Liver (tissue), 3 donors: ENCODE measurements around the gene CACNA2D1.

Experiments used
- EGR1 ChIP-seq, 2 donors: IDR thresholded peaks; 2 replicates each; pipeline ENCODE4 v1.6.1; 2016 to 2018; ENCODE audit warnings: antibody characterized with exemption in 2 of 2, low read depth in 2 of 2
- GABPA ChIP-seq, 2 donors: IDR thresholded peaks in 1 of 2; conservative IDR thresholded peaks in 1 of 2; 2 replicates each; pipeline ENCODE4 v1.6.1; 2016; ENCODE audit warnings: antibody characterized with exemption in 2 of 2, mild to moderate bottlenecking in 1 of 2, moderate library complexity in 1 of 2
- HNF4G ChIP-seq: IDR thresholded peaks from 2 replicates; pipeline ENCODE4 v1.6.1; 2016; ENCODE audit warnings: antibody characterized with exemption
- RAD21 ChIP-seq, 2 donors: IDR thresholded peaks; 2 replicates each; pipeline ENCODE4 v1.6.1; 2016; ENCODE audit warnings: antibody characterized with exemption in 2 of 2, mild to moderate bottlenecking in 2 of 2
- RXRA ChIP-seq, 2 donors: IDR thresholded peaks; 2 replicates each; pipeline ENCODE4 v1.6.1; 2017 to 2018; ENCODE audit warnings: antibody characterized with exemption in 2 of 2, mild to moderate bottlenecking in 1 of 2
- SP1 ChIP-seq: IDR thresholded peaks from 2 replicates; pipeline ENCODE4 v1.6.1; 2018; ENCODE audit warnings: antibody characterized with exemption, mild to moderate bottlenecking
- TAF1 ChIP-seq: conservative IDR thresholded peaks from 2 replicates; pipeline ENCODE4 v1.6.1; 2016; ENCODE audit warnings: antibody characterized with exemption, mild to moderate bottlenecking
- YY1 ChIP-seq: IDR thresholded peaks from 2 replicates; pipeline ENCODE4 v1.6.1; 2016; ENCODE audit warnings: antibody characterized with exemption, mild to moderate bottlenecking
- TF ChIP-seq, protein P1 (sequence below): fragments of 150-350 bp; IDR thresholded peaks from 2 replicates; pipeline ENCODE4 v1.5.1; 2017; ENCODE audit warnings: improper control_type of control experiment, low read depth, low read length; ENCODE audit not compliant: missing input control
- TF ChIP-seq, protein P2 (sequence below): IDR thresholded peaks from 2 replicates; pipeline ENCODE4 v1.6.1; 2016; ENCODE audit warnings: antibody characterized with exemption, mild to moderate bottlenecking
- donor health status: healthy.
- donor health status: healthy.

DNA sequence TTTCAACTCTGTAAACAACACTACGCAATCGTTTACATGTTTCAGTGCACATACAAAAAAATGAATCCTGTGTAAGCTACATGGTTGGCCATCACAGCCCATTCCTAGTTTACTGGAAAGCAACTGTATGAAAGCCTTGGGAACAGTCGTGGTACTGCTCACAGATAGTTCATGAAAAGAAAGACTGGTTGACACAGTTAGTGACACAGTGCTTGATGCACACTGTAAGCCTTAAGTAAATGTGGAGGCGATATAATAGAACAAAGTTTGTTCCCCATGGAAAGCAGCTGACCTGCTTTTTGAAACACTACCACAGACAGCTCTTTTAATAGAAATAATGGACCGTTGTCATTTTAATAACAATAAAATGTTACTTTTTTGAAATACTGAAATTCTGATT, 5.1 kb downstream of the CACNA2D1 start:
- TF ChIP-seq, protein P1, sequence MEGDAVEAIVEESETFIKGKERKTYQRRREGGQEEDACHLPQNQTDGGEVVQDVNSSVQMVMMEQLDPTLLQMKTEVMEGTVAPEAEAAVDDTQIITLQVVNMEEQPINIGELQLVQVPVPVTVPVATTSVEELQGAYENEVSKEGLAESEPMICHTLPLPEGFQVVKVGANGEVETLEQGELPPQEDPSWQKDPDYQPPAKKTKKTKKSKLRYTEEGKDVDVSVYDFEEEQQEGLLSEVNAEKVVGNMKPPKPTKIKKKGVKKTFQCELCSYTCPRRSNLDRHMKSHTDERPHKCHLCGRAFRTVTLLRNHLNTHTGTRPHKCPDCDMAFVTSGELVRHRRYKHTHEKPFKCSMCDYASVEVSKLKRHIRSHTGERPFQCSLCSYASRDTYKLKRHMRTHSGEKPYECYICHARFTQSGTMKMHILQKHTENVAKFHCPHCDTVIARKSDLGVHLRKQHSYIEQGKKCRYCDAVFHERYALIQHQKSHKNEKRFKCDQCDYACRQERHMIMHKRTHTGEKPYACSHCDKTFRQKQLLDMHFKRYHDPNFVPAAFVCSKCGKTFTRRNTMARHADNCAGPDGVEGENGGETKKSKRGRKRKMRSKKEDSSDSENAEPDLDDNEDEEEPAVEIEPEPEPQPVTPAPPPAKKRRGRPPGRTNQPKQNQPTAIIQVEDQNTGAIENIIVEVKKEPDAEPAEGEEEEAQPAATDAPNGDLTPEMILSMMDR, result no peak
- no peak for TF ChIP-seq EGR1 (IDR thresholded peaks at IDR 0.05; ENCODE audit: low read depth in 2 of 2)
- TF ChIP-seq GABPA (IDR thresholded peaks at IDR 0.05 in 1 of 2, conservative IDR thresholded peaks at IDR 0.05 in 1 of 2), result no peak
- TF ChIP-seq, protein P2, sequence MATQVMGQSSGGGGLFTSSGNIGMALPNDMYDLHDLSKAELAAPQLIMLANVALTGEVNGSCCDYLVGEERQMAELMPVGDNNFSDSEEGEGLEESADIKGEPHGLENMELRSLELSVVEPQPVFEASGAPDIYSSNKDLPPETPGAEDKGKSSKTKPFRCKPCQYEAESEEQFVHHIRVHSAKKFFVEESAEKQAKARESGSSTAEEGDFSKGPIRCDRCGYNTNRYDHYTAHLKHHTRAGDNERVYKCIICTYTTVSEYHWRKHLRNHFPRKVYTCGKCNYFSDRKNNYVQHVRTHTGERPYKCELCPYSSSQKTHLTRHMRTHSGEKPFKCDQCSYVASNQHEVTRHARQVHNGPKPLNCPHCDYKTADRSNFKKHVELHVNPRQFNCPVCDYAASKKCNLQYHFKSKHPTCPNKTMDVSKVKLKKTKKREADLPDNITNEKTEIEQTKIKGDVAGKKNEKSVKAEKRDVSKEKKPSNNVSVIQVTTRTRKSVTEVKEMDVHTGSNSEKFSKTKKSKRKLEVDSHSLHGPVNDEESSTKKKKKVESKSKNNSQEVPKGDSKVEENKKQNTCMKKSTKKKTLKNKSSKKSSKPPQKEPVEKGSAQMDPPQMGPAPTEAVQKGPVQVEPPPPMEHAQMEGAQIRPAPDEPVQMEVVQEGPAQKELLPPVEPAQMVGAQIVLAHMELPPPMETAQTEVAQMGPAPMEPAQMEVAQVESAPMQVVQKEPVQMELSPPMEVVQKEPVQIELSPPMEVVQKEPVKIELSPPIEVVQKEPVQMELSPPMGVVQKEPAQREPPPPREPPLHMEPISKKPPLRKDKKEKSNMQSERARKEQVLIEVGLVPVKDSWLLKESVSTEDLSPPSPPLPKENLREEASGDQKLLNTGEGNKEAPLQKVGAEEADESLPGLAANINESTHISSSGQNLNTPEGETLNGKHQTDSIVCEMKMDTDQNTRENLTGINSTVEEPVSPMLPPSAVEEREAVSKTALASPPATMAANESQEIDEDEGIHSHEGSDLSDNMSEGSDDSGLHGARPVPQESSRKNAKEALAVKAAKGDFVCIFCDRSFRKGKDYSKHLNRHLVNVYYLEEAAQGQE, result no peak
- no peak for TF ChIP-seq YY1
- no peak for TF ChIP-seq RAD21 (IDR thresholded peaks at IDR 0.05)
- TF ChIP-seq SP1, result no peak
- TF ChIP-seq RXRA (IDR thresholded peaks at IDR 0.05), result no peak
- TF ChIP-seq TAF1, result no peak
- no peak for TF ChIP-seq HNF4G
